Parathyroid adenoma (tissue), 2 donors: ENCODE measurements around the gene TPBGL.
A peak's percentile ranks its signal among the peaks of the same experiment; 100 is the strongest.

Experiments
- H2AFZ ChIP-seq: fragments of 300-600 bp; sonication (generic); one replicate; pipeline ENCODE4 v1.7.0; 2017; ENCODE audit warnings: antibody characterized with exemption, mild to moderate bottlenecking
- H3K27ac ChIP-seq: fragments of 300-600 bp; sonication (generic); one replicate; pipeline ENCODE4 v1.7.0; 2017
- H3K27me3 ChIP-seq: fragments of 300-600 bp; sonication (generic); one replicate; pipeline ENCODE4 v1.7.0; 2017; ENCODE audit warnings: low read length; ENCODE audit not compliant: control insufficient read depth, insufficient read depth
- H3K36me3 ChIP-seq: fragments of 300-600 bp; sonication (generic); one replicate; pipeline ENCODE4 v1.7.0; 2017; ENCODE audit warnings: low read length; ENCODE audit not compliant: control insufficient read depth, insufficient read depth
- H3K4me1 ChIP-seq: fragments of 300-600 bp; sonication (generic); one replicate; pipeline ENCODE4 v1.7.0; 2017; ENCODE audit warnings: control low read depth
- H3K4me2 ChIP-seq: fragments of 300-600 bp; sonication (generic); one replicate; pipeline ENCODE4 v1.7.0; 2017; ENCODE audit warnings: low read length
- H3K4me3 ChIP-seq: fragments of 300-600 bp; sonication (generic); one replicate; pipeline ENCODE4 v1.7.0; 2017; ENCODE audit warnings: low read depth, low read length
- H3K79me2 ChIP-seq: fragments of 300-600 bp; sonication (generic); one replicate; pipeline ENCODE4 v1.7.0; 2017; ENCODE audit warnings: control low read depth
- H3K9ac ChIP-seq: fragments of 300-600 bp; sonication (generic); one replicate; pipeline ENCODE4 v1.7.0; 2017; ENCODE audit warnings: mild to moderate bottlenecking
- H3K9me3 ChIP-seq: fragments of 300-600 bp; sonication (generic); one replicate; pipeline ENCODE4 v1.7.0; 2017; ENCODE audit warnings: low read length; ENCODE audit not compliant: control insufficient read depth
- TF ChIP-seq, protein P1 (sequence below): fragments of 300-600 bp; sonication (generic); IDR thresholded peaks from one replicate; pipeline ENCODE4 v1.7.0; 2017; ENCODE audit warnings: antibody characterized with exemption, mild to moderate bottlenecking
- donor health status: primary hyperparathyroidism.

Gene TPBGL

DNA sequence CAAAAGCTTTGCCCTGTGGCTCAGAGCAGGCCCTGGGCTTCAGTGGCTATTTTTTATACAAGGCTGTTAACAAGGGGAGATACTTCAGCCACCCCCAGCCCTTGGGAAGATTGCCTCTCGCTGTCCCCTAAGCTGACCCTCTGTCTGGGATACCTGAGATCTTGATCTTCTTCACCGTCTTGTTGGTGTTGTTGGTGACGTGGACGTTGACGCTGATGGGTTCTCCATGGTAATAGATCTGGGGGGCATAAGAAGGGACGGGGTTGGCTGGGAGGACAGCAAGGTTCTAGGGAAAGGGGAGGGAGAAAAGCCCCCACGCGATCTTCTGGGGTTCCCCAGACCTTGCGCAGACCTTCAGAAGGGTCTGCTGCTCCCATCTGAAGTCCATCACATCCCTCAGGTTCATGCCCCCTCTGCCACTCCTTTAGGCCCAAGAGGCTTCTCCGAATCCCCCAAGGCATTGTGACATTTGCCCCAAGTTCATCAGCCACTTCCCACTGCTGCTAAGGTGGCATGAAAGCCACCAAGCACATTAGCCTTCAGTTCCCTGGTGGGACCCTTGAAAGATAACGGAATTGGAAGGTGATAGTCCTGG lies 36.7 kb downstream of the TPBGL start:
- Histone ChIP-seq H3K36me3 (no peaks in the 10 kb centered on the region), H3K4me2 (no peak overlapping the region), H3K4me1 (peaks cover 2% of the 10 kb centered on the region), H3K9ac (no peak overlapping the region), H3K27ac (no peak overlapping the region), H3K79me2 (no peaks in the 10 kb centered on the region), H2AFZ (no peak overlapping the region), H3K4me3 (no peak overlapping the region), H3K27me3 (no peaks in the 10 kb centered on the region), H3K9me3 (no peaks in the 10 kb centered on the region)
- TF ChIP-seq, protein P1, sequence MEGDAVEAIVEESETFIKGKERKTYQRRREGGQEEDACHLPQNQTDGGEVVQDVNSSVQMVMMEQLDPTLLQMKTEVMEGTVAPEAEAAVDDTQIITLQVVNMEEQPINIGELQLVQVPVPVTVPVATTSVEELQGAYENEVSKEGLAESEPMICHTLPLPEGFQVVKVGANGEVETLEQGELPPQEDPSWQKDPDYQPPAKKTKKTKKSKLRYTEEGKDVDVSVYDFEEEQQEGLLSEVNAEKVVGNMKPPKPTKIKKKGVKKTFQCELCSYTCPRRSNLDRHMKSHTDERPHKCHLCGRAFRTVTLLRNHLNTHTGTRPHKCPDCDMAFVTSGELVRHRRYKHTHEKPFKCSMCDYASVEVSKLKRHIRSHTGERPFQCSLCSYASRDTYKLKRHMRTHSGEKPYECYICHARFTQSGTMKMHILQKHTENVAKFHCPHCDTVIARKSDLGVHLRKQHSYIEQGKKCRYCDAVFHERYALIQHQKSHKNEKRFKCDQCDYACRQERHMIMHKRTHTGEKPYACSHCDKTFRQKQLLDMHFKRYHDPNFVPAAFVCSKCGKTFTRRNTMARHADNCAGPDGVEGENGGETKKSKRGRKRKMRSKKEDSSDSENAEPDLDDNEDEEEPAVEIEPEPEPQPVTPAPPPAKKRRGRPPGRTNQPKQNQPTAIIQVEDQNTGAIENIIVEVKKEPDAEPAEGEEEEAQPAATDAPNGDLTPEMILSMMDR = no peak

DNA sequence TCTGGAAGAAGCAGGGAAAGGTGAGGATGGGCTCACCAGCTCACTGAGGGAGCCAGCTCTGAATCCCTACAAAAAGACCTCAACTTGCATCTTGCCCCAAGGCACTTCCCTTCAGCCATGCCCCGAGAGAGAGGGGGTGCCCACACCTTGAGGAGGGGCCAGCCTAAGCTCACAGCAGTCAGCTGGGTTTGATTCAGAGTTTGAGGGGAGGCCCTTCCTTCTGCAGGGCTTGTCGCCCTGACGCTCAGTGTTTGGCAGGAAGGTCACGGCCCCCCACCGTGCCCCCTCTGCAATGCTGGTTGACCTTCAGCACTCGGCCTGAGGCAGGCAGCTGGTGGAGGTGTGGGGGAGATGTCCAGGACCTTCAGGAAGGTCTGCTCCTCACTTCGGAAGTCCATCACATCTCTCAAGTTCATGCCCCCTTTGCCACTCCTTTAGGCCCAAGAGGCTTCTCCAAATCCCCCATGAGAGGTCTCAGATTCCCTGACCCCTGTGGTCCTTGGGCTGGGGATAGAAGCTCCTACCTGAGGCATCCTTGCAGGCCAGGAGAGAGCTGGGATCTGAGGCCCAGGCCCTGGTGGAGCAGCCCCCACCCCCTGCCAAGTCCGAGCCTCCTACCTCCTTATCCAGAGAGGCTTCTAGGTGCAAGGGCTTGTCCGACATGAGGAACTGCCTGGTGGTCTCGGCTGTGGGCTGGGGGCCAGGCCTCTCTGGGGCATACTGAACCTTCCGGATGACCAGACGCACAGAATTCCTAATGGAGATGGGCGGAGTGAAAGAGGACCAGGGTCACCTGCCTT lies 37.6 kb downstream of the TPBGL start:
- Histone ChIP-seq H3K27ac (no peak overlapping the region), H3K4me1 (peaks cover 2% of the 10 kb centered on the region), H3K36me3 (no peaks in the 10 kb centered on the region), H3K4me3 (no peak overlapping the region), H2AFZ (no peak overlapping the region), H3K4me2 (no peak overlapping the region), H3K79me2 (no peaks in the 10 kb centered on the region), H3K9ac (no peak overlapping the region), H3K27me3 (no peaks in the 10 kb centered on the region), H3K9me3 (no peaks in the 10 kb centered on the region)
- TF ChIP-seq, protein P1 = no peak

DNA sequence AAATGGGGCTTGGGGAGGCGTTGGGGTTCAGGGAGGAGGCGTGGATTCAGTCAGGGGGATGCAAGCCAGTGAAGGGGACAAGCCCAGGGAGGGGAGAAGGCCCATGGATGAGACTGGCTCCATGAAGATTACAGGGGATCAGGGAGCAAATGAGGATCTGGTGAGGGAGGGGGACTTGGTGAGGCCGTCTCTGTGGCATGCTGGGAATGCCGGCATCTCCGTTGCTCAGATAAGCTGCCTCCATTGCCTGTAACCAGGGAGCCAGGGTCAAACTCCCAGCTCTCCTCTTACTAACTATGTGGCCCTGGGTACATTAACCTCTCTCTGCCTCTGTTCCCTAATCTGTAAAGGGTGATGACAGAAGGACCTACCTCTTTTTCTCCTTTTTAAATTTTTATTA lies 38.7 kb downstream of the TPBGL start:
- H3K27me3 ChIP-seq = no peaks in the 10 kb centered on the region
- H3K36me3 ChIP-seq = no peaks in the 10 kb centered on the region
- peaks cover 2% of the 10 kb centered on the region for H3K4me1 ChIP-seq
- no peaks in the 10 kb centered on the region for H3K9me3 ChIP-seq
- TF ChIP-seq, protein P1 = no peak
- H3K4me3 ChIP-seq = no peak overlapping the region
- H3K27ac ChIP-seq = no peak overlapping the region
- no peaks in the 10 kb centered on the region for H3K79me2 ChIP-seq
- no peak overlapping the region for H3K9ac ChIP-seq
- no peak overlapping the region for H3K4me2 ChIP-seq
- H2AFZ ChIP-seq = no peak overlapping the region

DNA sequence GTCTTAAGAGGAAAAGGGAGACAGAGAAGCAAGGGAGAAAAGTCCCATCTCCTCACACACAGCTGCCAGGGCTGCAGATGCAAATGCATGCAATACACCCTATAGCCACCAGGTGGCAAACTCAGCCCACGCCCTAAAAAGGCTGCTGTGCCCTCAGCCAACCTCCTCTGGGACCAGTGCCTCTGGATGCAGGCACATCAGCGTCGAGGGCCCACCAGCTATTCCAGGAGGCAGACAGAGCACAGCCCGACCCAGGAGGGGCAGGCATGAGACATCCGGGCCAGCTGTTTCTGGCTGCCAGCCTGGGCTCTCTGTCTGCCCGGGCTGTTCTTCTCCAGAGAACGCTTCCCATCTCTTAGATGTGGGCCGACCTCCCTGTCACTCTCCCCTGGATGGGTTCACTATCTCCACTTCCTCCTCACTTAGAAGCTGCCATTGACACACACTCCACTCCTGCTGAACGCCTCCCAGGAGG lies 39.7 kb downstream of the TPBGL start:
- Histone ChIP-seq H3K4me1 (peaks cover 2% of the 10 kb centered on the region), H3K4me3 (no peak overlapping the region), H3K9ac (no peak overlapping the region), H3K27me3 (no peaks in the 10 kb centered on the region), H3K79me2 (no peaks in the 10 kb centered on the region), H2AFZ (no peak overlapping the region), H3K4me2 (no peak overlapping the region), H3K9me3 (no peaks in the 10 kb centered on the region), H3K27ac (no peak overlapping the region), H3K36me3 (no peaks in the 10 kb centered on the region)
- TF ChIP-seq, protein P1 = peak; percentile 80
